Gastrocnemius medialis (tissue), 4 donors: Measurements from ENCODE around the gene AHCTF1. TPM values are rescaled to one million over a fixed set of nuclear protein-coding genes. Genes with fewer than 3 reads are reported as not detected.

Experiments
- ATAC-seq, 2 donors: fragments of 150-250 bp; one replicate each; pipeline ENCODE4 v1.9.1; 2016
- DNase-seq, 2 donors: peaks; one replicate each; pipeline ENCODE4 v3.0.0-alpha.2; 2019
- H3K27ac ChIP-seq, 4 donors: fragments of 200-600 bp; sonication (generic); 1 replicate in 1 of 4; 2 replicates in 3 of 4; pipeline ENCODE4 v1.5.1; 2016 to 2018; ENCODE audit warnings: mild to moderate bottlenecking in 2 of 4, moderate library complexity in 1 of 4
- H3K27me3 ChIP-seq, 3 donors: fragments of 200-600 bp; sonication (generic) in 2 of 3; 1 replicate in 1 of 3; 2 replicates in 2 of 3; pipeline versions ENCODE4 v1.5.1 to v1.6.0; 2016 to 2019; ENCODE audit warnings: mild to moderate bottlenecking in 1 of 3, moderate library complexity in 1 of 3
- H3K36me3 ChIP-seq, 2 donors: fragments of 200-600 bp; sonication (generic) in 1 of 2; one replicate each; pipeline ENCODE4 v1.5.1; 2017 to 2018
- H3K4me1 ChIP-seq, 2 donors: fragments of 200-600 bp; sonication (generic) in 1 of 2; one replicate each; pipeline ENCODE4 v1.5.1; 2016 to 2017; ENCODE audit warnings: mild to moderate bottlenecking in 2 of 2
- H3K4me3 ChIP-seq, 4 donors: fragments of 200-600 bp; sonication (generic) in 3 of 4; 1 replicate in 1 of 4; 2 replicates in 3 of 4; pipeline ENCODE4 v1.5.1; 2016 to 2019; ENCODE audit warnings: mild to moderate bottlenecking in 2 of 4
- H3K9me3 ChIP-seq, 3 donors: fragments of 200-600 bp; sonication (generic) in 2 of 3; 1 replicate in 1 of 3; 2 replicates in 2 of 3; pipeline ENCODE4 v1.5.1; 2016 to 2019
- POLR2A ChIP-seq, 2 donors: fragments of 450-650 bp; IDR thresholded peaks; one replicate each; pipeline ENCODE4 v1.6.1; 2017; ENCODE audit warnings: antibody characterized with exemption in 2 of 2, mild to moderate bottlenecking in 2 of 2, moderate library complexity in 2 of 2
- in situ Hi-C, 4 donors: fragments of 200-750 bp; cut with MboI; loops; one replicate each; pipeline versions ENCODE4 v1.15.0 to v1.8.0; 2017; ENCODE audit warnings: low sequenced_read_pairs in 4 of 4
- intact Hi-C: fragments of 100-400 bp; cut with DNase I; formaldehyde crosslinking; loops from one replicate; pipeline ENCODE4 v1.15.1; 2023; ENCODE audit warnings: low total_unique reads
- total RNA-seq, 4 donors: library from RNA; depleted of rRNA; stranded (reverse); fragments of >200 nt; gene quantifications; one replicate each; pipeline versions ENCODE4 v1.1.0 to v1.2.3, GENCODE V29; 2016
- TF ChIP-seq, protein P1 (sequence below), 5 experiments: fragments of 450-650 bp in 3 of 5; fragments of 200-600 bp in 2 of 5; sonication (generic) in 2 of 5; IDR thresholded peaks in 4 of 5; conservative IDR thresholded peaks in 1 of 5; 1 replicate in 4 of 5; 2 replicates in 1 of 5; pipeline ENCODE4 v1.5.1; 2016 to 2019; ENCODE audit warnings: antibody characterized with exemption in 5 of 5, mild to moderate bottlenecking in 3 of 5, moderate library complexity in 3 of 5

The AHCTF1 gene
- total RNA-seq, 4 donors from 2014 or later = 21.7 to 28.5 (median 24.7) TPM

DNA sequence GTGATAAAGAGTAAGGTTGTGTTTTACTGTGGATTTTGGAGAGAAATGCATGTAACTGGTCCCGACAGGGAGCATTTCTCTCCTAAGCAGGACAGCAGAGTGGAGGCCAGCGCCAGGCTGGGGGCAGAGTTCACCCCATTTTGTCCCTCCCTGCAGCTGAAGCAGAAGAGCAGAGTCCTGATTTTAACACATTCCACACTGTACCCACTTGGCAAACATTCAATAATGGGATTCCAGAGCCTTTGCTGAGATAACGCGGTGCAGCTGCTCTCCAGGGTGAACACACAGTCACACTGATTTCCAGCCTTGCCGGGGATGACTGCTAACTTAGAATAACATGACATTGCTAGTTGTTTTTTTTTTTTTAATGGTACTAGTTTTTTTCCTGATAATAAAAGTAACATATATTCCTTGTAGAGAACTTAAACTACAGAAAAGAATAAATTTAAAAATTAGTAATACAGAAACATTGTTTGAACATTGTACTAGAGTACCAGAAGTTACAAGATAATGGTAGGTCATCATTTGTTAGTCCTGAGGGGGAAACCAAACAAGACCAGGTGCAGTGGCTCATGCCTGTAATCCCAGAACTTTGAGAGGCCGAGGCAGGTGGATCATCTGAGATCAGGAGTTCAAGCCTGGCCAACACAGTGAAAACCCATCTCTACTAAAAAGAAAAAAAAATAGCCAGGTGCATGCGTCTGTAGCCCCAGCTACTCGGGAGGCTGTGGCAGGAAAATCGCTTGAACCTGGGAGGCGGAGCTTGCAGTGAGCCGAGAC is 130.3 kb downstream of the AHCTF1 start:
- in situ Hi-C loops = no loop called here
- ATAC-seq (no peak), DNase-seq (no peak)
- no peaks in the 10 kb centered on the region for H3K9me3 ChIP-seq
- H3K27me3 ChIP-seq = no peaks in the 10 kb centered on the region
- intact Hi-C loops = no loop called here
- no peak overlapping the region for H3K4me3 ChIP-seq
- TF ChIP-seq POLR2A (IDR thresholded peaks at IDR 0.05) = no peak
- TF ChIP-seq, protein P1, sequence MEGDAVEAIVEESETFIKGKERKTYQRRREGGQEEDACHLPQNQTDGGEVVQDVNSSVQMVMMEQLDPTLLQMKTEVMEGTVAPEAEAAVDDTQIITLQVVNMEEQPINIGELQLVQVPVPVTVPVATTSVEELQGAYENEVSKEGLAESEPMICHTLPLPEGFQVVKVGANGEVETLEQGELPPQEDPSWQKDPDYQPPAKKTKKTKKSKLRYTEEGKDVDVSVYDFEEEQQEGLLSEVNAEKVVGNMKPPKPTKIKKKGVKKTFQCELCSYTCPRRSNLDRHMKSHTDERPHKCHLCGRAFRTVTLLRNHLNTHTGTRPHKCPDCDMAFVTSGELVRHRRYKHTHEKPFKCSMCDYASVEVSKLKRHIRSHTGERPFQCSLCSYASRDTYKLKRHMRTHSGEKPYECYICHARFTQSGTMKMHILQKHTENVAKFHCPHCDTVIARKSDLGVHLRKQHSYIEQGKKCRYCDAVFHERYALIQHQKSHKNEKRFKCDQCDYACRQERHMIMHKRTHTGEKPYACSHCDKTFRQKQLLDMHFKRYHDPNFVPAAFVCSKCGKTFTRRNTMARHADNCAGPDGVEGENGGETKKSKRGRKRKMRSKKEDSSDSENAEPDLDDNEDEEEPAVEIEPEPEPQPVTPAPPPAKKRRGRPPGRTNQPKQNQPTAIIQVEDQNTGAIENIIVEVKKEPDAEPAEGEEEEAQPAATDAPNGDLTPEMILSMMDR (IDR thresholded peaks at IDR 0.05 in 4 of 5, conservative IDR thresholded peaks at IDR 0.05 in 1 of 5) = no peak
- H3K36me3 ChIP-seq = no peaks in the 10 kb centered on the region
- H3K4me1 ChIP-seq = peaks cover 4 to 9% of the 10 kb centered on the region in 2 donors
- H3K27ac ChIP-seq = no peak overlapping the region

DNA sequence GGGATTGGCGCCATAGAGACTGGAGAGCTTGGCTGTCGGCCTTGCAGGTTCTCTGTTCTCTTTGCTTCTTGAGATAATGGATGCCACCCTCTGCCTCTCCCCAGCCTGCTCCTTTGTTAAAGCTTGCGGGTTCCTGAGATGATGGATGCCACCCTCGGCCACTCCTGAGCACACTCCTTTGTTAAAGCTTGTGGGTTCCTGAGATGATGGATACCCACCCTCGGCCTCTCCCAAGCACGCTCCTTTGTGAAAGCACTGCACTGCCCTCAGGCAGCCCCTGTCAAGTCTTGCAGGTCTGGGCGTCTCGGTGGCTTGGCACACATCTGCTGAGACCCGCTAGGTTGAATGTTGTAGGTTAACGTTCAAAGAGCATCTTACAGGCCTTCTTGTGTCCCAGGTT is 131.0 kb downstream of the AHCTF1 start:
- TF ChIP-seq POLR2A (IDR thresholded peaks at IDR 0.05) = no peak
- TF ChIP-seq, protein P1 (IDR thresholded peaks at IDR 0.05 in 4 of 5, conservative IDR thresholded peaks at IDR 0.05 in 1 of 5) = no peak
- ATAC-seq = no peak
- no peaks in the 10 kb centered on the region for H3K9me3 ChIP-seq
- no peak overlapping the region for H3K27ac ChIP-seq
- in situ Hi-C loops = no loop called here
- H3K36me3 ChIP-seq = no peaks in the 10 kb centered on the region
- no peak overlapping the region for H3K4me3 ChIP-seq
- DNase-seq = no peak
- intact Hi-C loops = no loop called here
- H3K27me3 ChIP-seq = no peaks in the 10 kb centered on the region
- H3K4me1 ChIP-seq = peaks cover 4 to 9% of the 10 kb centered on the region in 2 donors

DNA sequence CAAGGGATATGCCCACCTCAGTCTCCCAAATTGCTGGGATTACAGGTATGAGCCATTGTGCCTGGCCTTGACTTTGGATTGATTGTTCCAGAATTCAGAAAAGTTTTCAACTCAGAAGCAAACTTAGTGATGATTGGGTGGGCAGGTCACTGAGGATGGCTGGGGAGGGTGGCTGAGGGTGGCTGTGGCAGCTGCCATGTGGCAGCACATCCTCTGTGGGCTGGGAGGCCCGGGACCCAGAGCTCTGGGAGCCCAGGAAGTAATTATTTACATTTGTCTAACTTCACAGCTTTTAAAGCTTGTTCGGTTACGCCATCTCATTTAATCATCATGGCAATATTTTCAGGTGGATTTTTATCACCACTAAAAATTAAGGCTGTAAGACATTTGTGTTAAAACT is 131.4 kb downstream of the AHCTF1 start:
- in situ Hi-C loops = no loop called here
- H3K4me1 ChIP-seq = peaks cover 4 to 9% of the 10 kb centered on the region in 2 donors
- TF ChIP-seq, protein P1 (IDR thresholded peaks at IDR 0.05 in 4 of 5, conservative IDR thresholded peaks at IDR 0.05 in 1 of 5) = no peak
- TF ChIP-seq POLR2A (IDR thresholded peaks at IDR 0.05) = no peak
- ATAC-seq (no peak), DNase-seq (no peak)
- H3K4me3 ChIP-seq = no peak overlapping the region
- no peaks in the 10 kb centered on the region for H3K27me3 ChIP-seq
- H3K27ac ChIP-seq = no peak overlapping the region
- no peaks in the 10 kb centered on the region for H3K36me3 ChIP-seq
- no peaks in the 10 kb centered on the region for H3K9me3 ChIP-seq
- intact Hi-C loops = no loop called here

DNA sequence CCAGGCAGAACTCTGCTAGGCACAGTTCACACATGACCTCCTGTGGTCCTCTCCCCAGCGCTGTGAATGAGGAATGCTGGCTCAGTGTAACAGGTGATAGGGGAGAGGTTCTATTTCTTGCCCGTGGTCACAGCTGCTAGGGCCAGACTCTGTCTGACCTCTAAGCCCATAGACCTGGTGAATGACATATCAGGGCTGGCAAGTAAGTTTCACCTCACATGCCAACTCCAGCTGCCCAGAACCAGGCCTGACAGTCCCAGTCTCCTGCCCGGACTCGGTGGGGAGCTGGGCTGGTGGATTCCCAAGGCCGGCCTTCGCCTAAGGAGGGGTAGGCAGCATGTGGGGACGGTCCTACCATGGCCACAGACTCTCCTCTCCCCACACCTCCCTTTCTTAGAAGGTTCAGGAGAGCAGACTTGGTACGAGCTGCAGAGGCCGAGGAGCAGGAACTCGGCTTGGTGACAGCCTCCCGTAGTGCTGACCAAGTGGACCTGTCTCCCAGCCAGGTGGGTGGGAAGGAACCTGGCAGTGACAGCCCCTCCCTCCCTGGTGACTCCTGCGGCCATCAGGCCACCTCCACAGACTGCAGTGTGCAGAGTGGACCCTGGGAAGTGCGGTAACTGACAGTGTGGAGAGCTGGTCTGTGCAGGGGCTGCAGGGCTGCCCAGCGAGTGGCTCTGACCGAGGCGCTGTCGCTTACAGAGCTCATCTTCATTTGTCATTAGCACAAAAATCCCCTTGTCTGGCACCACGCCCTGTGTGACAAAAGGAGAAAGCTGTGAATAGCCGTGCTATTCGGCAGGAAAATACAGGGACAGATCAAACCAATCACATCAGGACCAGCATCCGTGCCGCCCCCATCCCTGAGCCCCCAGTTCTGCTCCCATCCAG is 132.9 kb downstream of the AHCTF1 start:
- H3K27ac ChIP-seq = peak overlapping the region; percentile 6 to 70 (median 62)
- H3K9me3 ChIP-seq = no peaks in the 10 kb centered on the region
- H3K4me3 ChIP-seq = no peak overlapping the region
- ATAC-seq = peak; percentile 74 to 90
- TF ChIP-seq, protein P1 (IDR thresholded peaks at IDR 0.05 in 4 of 5, conservative IDR thresholded peaks at IDR 0.05 in 1 of 5) = no peak
- peak in 1 of 2 donors; percentile 21 for TF ChIP-seq POLR2A (IDR thresholded peaks at IDR 0.05)
- DNase-seq = peak; percentile 46 to 74
- in situ Hi-C loops (no loop called here), intact Hi-C loops (no loop called here)
- peaks cover 9 to 11% of the 10 kb centered on the region in 2 donors for H3K4me1 ChIP-seq
- no peaks in the 10 kb centered on the region for H3K36me3 ChIP-seq
- H3K27me3 ChIP-seq = no peaks in the 10 kb centered on the region
